H9 (cell line): Measurements from ENCODE around the gene CHMP4B. TPM values are rescaled to one million over a fixed set of nuclear protein-coding genes. Genes with fewer than 3 reads are reported as not detected.

ENCODE experiments used
- DNase-seq: peaks from one replicate; pipeline ENCODE4 v3.0.0-alpha.2; 2017
- H2AFZ ChIP-seq: one replicate; pipeline ENCODE4 v1.6.1; 2013; ENCODE audit warnings: mild to moderate bottlenecking, low read length, control low read depth, moderate library complexity
- H2AK5ac ChIP-seq: 2 replicates; pipeline ENCODE4 v1.6.1; 2013; ENCODE audit warnings: low read length, control low read depth, mixed read lengths; ENCODE audit not compliant: insufficient read length
- H2BK120ac ChIP-seq: one replicate; pipeline ENCODE4 v1.6.1; 2013; ENCODE audit warnings: low read depth, mild to moderate bottlenecking, low read length, control low read depth, inconsistent platforms; ENCODE audit not compliant: poor library complexity, severe bottlenecking
- H2BK12ac ChIP-seq: 2 replicates; pipeline ENCODE4 v1.6.1; 2013; ENCODE audit warnings: low read length, control low read depth, mixed read lengths, low read depth; ENCODE audit not compliant: insufficient read length
- H2BK15ac ChIP-seq: 2 replicates; pipeline ENCODE4 v1.6.1; 2013; ENCODE audit warnings: low read depth, low read length, control low read depth
- H2BK20ac ChIP-seq: one replicate; pipeline ENCODE4 v1.6.1; 2013; ENCODE audit warnings: low read depth, mild to moderate bottlenecking, low read length, control low read depth, inconsistent platforms; ENCODE audit not compliant: poor library complexity, severe bottlenecking
- H2BK5ac ChIP-seq: 2 replicates; pipeline ENCODE4 v1.6.1; 2013; ENCODE audit warnings: low read length, control low read depth, mixed read lengths; ENCODE audit not compliant: insufficient read length
- H3K14ac ChIP-seq: 2 replicates; pipeline ENCODE4 v1.6.1; 2013; ENCODE audit warnings: low read length, control low read depth; ENCODE audit not compliant: insufficient read depth
- H3K18ac ChIP-seq: 2 replicates; pipeline ENCODE4 v1.6.1; 2013; ENCODE audit warnings: low read depth, mild to moderate bottlenecking, mixed read lengths, low read length, control low read depth; ENCODE audit not compliant: insufficient read length
- H3K23ac ChIP-seq: 2 replicates; pipeline ENCODE4 v1.6.1; 2013; ENCODE audit warnings: low read length, control low read depth, mixed read lengths, low read depth; ENCODE audit not compliant: insufficient read length
- H3K23me2 ChIP-seq: 2 replicates; pipeline ENCODE4 v1.6.1; 2013; ENCODE audit warnings: low read depth, mild to moderate bottlenecking, mixed read lengths, low read length, control low read depth; ENCODE audit not compliant: insufficient read length, poor library complexity, severe bottlenecking
- H3K27ac ChIP-seq: 2 replicates; pipeline ENCODE4 v1.5.1; 2013; ENCODE audit warnings: low read length, control low read depth, mixed read lengths, low read depth; ENCODE audit not compliant: insufficient read length
- H3K27me3 ChIP-seq: 2 replicates; pipeline ENCODE4 v1.6.1; 2013; ENCODE audit warnings: low read length, control low read depth, inconsistent platforms; ENCODE audit not compliant: insufficient read depth
- H3K4ac ChIP-seq: 2 replicates; pipeline ENCODE4 v1.6.1; 2013; ENCODE audit warnings: low read depth, mild to moderate bottlenecking, control low read depth, inconsistent platforms, low read length, moderate library complexity
- H3K4me1 ChIP-seq: 2 replicates; pipeline ENCODE4 v1.6.1; 2013; ENCODE audit warnings: low read length, control low read depth, inconsistent platforms; ENCODE audit not compliant: insufficient read depth
- H3K4me2 ChIP-seq: 2 replicates; pipeline ENCODE4 v1.6.1; 2013; ENCODE audit warnings: low read length, control low read depth, mixed read lengths; ENCODE audit not compliant: insufficient read length, insufficient read depth
- H3K56ac ChIP-seq: 2 replicates; pipeline ENCODE4 v1.6.1; 2013; ENCODE audit warnings: low read depth, mild to moderate bottlenecking, mixed read lengths, low read length, control low read depth; ENCODE audit not compliant: insufficient read length
- H3K79me1 ChIP-seq: 2 replicates; pipeline ENCODE4 v1.6.1; 2013; ENCODE audit warnings: low read depth, mild to moderate bottlenecking, moderate library complexity, low read length, control low read depth, inconsistent platforms; ENCODE audit not compliant: insufficient read depth, poor library complexity, severe bottlenecking
- H3K79me2 ChIP-seq: 2 replicates; pipeline ENCODE4 v1.6.1; 2013; ENCODE audit warnings: low read length, control low read depth, inconsistent platforms; ENCODE audit not compliant: insufficient read depth
- H3K9ac ChIP-seq: 2 replicates; pipeline ENCODE4 v1.6.1; 2013; ENCODE audit warnings: low read length, control low read depth, mixed read lengths; ENCODE audit not compliant: insufficient read length; ENCODE audit errors: extremely low read depth
- H3K9me3 ChIP-seq: one replicate; pipeline ENCODE4 v1.6.1; 2013; ENCODE audit warnings: low read depth, low read length, inconsistent platforms; ENCODE audit not compliant: control insufficient read depth
- H3T11ph ChIP-seq: one replicate; pipeline ENCODE4 v1.6.1; 2013; ENCODE audit warnings: mild to moderate bottlenecking, low read length, control low read depth, inconsistent platforms
- H4K20me1 ChIP-seq: one replicate; pipeline ENCODE4 v1.6.1; 2013; ENCODE audit not compliant: control insufficient read depth, insufficient read length, insufficient read depth
- H4K5ac ChIP-seq: 2 replicates; pipeline ENCODE4 v1.6.1; 2013; ENCODE audit warnings: low read depth, mild to moderate bottlenecking, mixed read lengths, low read length, control low read depth; ENCODE audit not compliant: insufficient read length
- H4K8ac ChIP-seq: replicated peaks from 2 replicates; pipeline ENCODE4 v1.6.1; 2013; ENCODE audit warnings: low read length, control low read depth, mixed read lengths, low read depth; ENCODE audit not compliant: insufficient read length
- H4K91ac ChIP-seq: 2 replicates; pipeline ENCODE4 v1.6.1; 2013; ENCODE audit warnings: low read depth, mild to moderate bottlenecking, moderate library complexity, mixed read lengths, low read length, control low read depth; ENCODE audit not compliant: insufficient read length
- H3K27ac Mint-ChIP-seq, 3 experiments: 2 replicates in 2 of 3; 3 replicates in 1 of 3; pipeline ENCODE4 v1.8.0; 2020 to 2021; ENCODE audit warnings: mixed read lengths in 3 of 3, mild to moderate bottlenecking in 1 of 3, moderate library complexity in 1 of 3
- H3K27me3 Mint-ChIP-seq: 2 replicates; pipeline ENCODE4 v1.8.0; 2021; ENCODE audit warnings: low read depth, mild to moderate bottlenecking, moderate library complexity, mixed read lengths
- H3K36me3 Mint-ChIP-seq, 3 experiments: 2 replicates in 2 of 3; 3 replicates in 1 of 3; pipeline ENCODE4 v1.8.0; 2020 to 2021; ENCODE audit warnings: low read depth in 3 of 3, mixed read lengths in 3 of 3; ENCODE audit not compliant: insufficient read depth in 1 of 3
- H3K4me1 Mint-ChIP-seq, 2 experiments: 2 replicates each; pipeline ENCODE4 v1.8.0; 2020; ENCODE audit warnings: mixed read lengths in 2 of 2
- H3K4me3 Mint-ChIP-seq, 2 experiments: 2 replicates in 1 of 2; 3 replicates in 1 of 2; pipeline ENCODE4 v1.8.0; 2020 to 2021; ENCODE audit warnings: mild to moderate bottlenecking in 2 of 2, mixed read lengths in 2 of 2, moderate library complexity in 1 of 2
- H3K9me3 Mint-ChIP-seq, 2 experiments: 2 replicates in 1 of 2; 3 replicates in 1 of 2; pipeline ENCODE4 v1.8.0; 2020; ENCODE audit warnings: mild to moderate bottlenecking in 2 of 2, mixed read lengths in 2 of 2, moderate library complexity in 1 of 2
- CTCF ChIP-seq: fragments of 200-600 bp; sonication (generic); conservative IDR thresholded peaks from 3 replicates; pipeline ENCODE4 v1.8.0; 2021; ENCODE audit warnings: antibody characterized with exemption, mild to moderate bottlenecking
- WGBS: extraction: QIAGEN DNeasy Blood & Tissue Kit; methylation state at CpG from one replicate; pipeline ENCODE4 v1.1.7; 2013; ENCODE audit warnings: missing lambda C conversion rate, low lambda C conversion rate, mixed read lengths; ENCODE audit not compliant: insufficient read length; ENCODE audit errors: extremely low coverage; 5-methylcytosine and 5-hydroxymethylcytosine counted together
- total RNA-seq: library from RNA; stranded (reverse); gene quantifications from 2 replicates; pipeline ENCODE4 v1.2.1, GENCODE V29; 2021

The CHMP4B gene
- total RNA-seq, 1 experiment from 2014 or later: 94.9 TPM

- H3K4me3 Mint-ChIP-seq: no peak overlapping the region
- H3K4me2 ChIP-seq: no peak overlapping the region
Observed at GRCh38 chr20:33820362-33820761, 9.2 kb downstream of the CHMP4B start.

More at GRCh38 chr20:33820362-33820761, 9.2 kb downstream of the CHMP4B start:
- no peaks in the 10 kb centered on the region for H3K27me3 ChIP-seq
- H3T11ph ChIP-seq: no peak overlapping the region
- H3K4me1 Mint-ChIP-seq: peaks cover 24 to 28% of the 10 kb centered on the region in 2 experiments
- H2AK5ac ChIP-seq: no peak overlapping the region
- no peaks in the 10 kb centered on the region for H3K27me3 Mint-ChIP-seq
- peaks cover 4% of the 10 kb centered on the region for H3K79me1 ChIP-seq
- H2BK120ac ChIP-seq: no peak overlapping the region
- H3K9me3 ChIP-seq: no peaks in the 10 kb centered on the region
- no peak overlapping the region for H3K56ac ChIP-seq
- no peak for DNase-seq
- no peak overlapping the region for H2BK12ac ChIP-seq
- no peaks in the 10 kb centered on the region for H3K23me2 ChIP-seq
- no peak for TF ChIP-seq CTCF
- no peaks in the 10 kb centered on the region; a peak in 2 of 7 replicates for H3K36me3 Mint-ChIP-seq
- H3K18ac ChIP-seq: no peak overlapping the region
- no peak overlapping the region for H3K9ac ChIP-seq
- no peaks in the 10 kb centered on the region for H3K4me1 ChIP-seq
- no peak overlapping the region for H2AFZ ChIP-seq
- H4K5ac ChIP-seq: no peak overlapping the region
- H2BK5ac ChIP-seq: no peak overlapping the region
- H3K27ac Mint-ChIP-seq: peak overlapping the region in 1 of 3 experiments; percentile 11; a peak in 2 of 7 replicates
- no peak overlapping the region for H4K91ac ChIP-seq
- H3K79me2 ChIP-seq: peaks cover 6% of the 10 kb centered on the region; the same call in 1 of the 2 replicates
- H2BK15ac ChIP-seq: no peak overlapping the region
- H3K4ac ChIP-seq: no peak overlapping the region
- no peak overlapping the region for H2BK20ac ChIP-seq
- H3K27ac ChIP-seq: no peak overlapping the region
- H3K23ac ChIP-seq: no peak overlapping the region
- H3K9me3 Mint-ChIP-seq: no peaks in the 10 kb centered on the region
- 100% methylated on average over 1 of the region's 1 CpG for WGBS
- no peak overlapping the region for H3K14ac ChIP-seq
- H4K8ac ChIP-seq: no peak overlapping the region
- H4K20me1 ChIP-seq: no peaks in the 10 kb centered on the region
